HG02623 (cell line): ENCODE measurements around the gene PITPNC1.
A peak's percentile ranks its signal among the peaks of the same experiment; 100 is the strongest.
"Not testable (repeated sequence)": the region's sequence is repeated elsewhere in the genome, so short reads cannot be mapped to it uniquely, and the experiment has no call there.

Experiments
- ATAC-seq: cut with Tn5 transposase; IDR thresholded peaks from one replicate; pipeline ENCODE4 v1.9.1; 2021; ENCODE audit warnings: moderate library complexity; ENCODE audit not compliant: unreplicated experiment

PITPNC1 gene

GRCh38 chr17:67711916-67712315 lies 334.8 kb downstream of the PITPNC1 start:
- no peak for ATAC-seq

GRCh38 chr17:67712375-67712774 lies 335.3 kb downstream of the PITPNC1 start:
- ATAC-seq = no peak

DNA sequence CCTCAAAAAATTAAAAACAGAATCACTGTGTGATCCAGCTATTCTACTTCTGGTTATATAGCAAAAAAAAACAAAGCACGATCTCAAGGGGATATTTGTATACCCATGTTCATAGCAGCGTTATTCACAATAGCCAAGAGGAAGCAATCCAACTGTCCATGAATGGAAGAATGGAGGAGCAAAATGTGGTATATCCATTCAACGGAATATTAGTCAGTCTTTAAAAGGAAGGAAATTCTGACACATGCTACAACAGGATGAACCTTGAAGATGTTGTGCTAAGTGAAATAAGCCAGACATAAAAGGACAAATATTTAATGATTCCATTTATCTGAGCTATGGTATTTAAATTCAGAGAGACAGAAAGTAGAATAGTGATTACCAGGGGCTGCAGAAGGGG lies 336.1 kb downstream of the PITPNC1 start:
- ATAC-seq = no peak

- ATAC-seq = no peak
These were observed 339.3 kb downstream of the PITPNC1 start for GRCh38 chr17:67716405-67716798.

GRCh38 chr17:67717192-67717623 lies 340.1 kb downstream of the PITPNC1 start:
- no peak for ATAC-seq

DNA sequence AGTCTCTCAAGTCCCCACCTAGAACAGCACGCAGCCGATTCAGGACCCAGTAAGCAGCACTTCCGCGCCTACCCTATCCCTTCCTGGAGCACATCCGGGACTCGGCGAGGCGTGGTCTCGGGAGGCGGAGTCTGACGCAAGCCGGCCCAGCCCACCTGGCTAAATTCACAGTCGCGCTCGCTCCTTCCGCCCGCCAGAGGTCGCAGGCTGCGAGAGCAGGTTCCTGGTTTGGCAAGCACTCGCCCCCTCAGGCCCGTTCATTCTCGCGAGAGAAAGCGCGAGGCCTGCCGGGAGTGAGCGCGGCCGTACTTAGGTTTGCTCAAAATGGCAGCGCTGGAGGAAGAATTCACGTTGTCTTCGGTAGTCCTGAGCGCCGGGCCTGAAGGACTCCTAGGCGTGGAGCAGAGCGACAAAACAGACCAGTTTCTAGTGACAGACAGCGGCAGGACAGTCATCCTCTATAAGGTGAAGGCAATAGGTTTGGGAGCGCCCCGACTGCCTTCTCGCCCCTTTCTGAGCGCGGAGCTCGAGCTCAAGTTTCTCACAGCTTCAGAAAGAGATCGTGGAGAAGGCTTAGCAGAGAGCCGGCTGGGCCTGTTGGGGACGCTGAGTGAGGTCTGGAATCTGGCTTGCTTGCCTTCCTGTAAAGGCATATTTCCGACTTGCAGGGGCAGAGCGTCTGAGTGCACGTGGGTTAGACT lies 340.7 kb downstream of the PITPNC1 start, which contains the start of gene NOL11:
Gene NOL11, plus strand, starts transcription at position 313 of the 701 bp plus-strand sequence. Its CDS starts 12 bp downstream, at position 325.
- ATAC-seq = peak; percentile 91

- peak; percentile 6 for ATAC-seq
These were observed 341.4 kb downstream of the PITPNC1 start for GRCh38 chr17:67718325-67718941.

DNA sequence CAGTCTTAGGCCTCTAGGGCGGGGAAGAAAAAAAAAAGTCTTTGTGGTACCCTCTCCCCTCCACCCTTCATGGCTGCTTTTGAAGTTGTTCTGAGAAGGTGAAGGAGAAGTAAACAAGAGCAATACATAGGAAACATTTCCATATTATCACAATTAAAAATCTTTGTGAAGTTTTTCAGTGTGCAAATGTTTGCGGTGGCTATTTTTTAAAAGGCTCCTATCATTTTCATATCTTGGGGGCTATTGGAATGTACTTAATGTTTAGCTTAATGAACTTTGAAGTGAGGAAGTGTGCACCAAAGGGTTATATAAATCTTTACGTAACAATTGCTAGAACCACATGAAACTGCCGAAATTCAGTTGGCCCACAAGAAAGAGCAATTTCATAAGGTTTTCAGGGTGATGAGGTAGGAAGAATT lies 348.3 kb downstream of the PITPNC1 start:
- ATAC-seq = no peak

DNA sequence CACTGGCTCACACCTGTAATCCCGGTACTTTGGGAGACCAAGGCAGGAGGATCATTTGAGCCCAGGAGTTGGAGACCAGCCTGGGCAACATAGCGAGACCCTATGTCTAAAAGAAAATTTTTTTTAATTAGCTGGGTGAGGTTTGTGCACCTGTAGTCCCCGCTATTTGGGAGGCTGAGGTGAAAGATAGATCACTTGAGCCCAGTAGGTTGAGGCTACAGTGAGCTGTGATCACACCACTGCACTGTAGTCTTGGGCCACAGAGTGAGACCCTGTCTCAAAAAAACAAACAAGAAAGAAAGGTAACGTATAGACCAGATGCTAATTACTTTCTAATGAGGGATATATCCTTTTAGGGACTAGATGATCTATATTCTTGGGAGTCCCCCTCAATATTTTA lies 348.7 kb downstream of the PITPNC1 start:
- ATAC-seq = no peak

DNA sequence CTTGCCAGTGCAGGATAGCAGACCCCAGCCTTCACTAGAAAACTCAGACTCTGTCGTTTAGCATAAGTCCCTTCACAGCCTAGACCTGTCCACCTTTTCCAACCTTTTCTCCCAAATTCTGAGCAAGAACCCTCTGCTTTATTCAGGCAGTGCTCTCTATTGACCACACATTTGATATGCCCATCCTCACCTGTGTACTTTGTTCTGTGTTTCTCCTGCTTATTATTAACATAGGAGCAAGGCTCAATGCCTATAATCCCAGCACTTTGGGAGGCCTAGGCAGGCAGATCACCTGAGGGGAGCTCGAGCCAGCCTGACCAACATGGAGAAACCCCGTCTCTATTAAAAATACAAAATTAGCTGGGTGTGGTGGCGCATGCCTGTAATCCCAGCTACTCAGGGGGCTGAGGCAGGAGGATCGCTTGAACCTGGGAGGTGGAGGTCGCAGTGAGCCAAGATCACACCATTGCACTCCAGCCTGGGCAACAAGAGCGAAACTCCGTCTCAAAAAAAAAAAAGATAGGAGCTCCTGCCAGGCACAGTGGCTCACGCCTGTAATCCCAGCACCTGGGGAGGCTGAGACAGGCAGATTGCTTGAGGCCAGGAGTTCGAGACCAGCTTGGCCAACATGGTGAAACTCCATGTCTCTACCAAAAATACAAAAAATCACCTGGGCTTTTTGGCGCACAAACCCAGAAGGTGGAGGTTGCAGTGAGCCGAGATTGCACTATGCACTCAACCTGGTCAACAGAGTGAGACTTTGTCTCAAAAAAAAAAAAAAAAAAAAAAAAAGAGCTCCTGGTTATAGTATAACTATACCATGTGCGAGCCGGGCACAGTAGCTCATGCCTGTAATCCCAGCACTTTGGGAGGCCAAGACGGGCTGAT lies 350.3 kb downstream of the PITPNC1 start:
- not testable (repeated sequence) for ATAC-seq

- ATAC-seq = no peak
These were observed 352.8 kb downstream of the PITPNC1 start for GRCh38 chr17:67729903-67730302.

DNA sequence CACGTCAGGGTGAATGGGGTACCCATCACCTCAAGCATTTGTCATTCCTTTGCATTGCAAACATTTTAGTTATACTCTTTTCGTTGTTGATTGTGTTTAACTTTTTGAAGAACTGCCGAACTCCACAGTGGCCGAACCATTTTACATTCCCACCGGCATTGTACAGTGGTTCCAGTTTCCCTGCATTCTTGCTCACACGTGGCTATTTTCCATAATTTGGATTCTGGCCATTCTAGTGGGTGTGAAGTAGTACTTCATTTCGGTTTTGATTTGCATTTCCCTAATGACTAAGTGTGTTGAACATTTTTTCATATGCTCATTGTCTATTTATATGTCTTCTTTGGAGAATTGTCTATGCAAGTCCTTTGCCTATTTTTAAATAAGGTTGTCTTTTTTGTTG lies 353.6 kb downstream of the PITPNC1 start:
- ATAC-seq = no peak

DNA sequence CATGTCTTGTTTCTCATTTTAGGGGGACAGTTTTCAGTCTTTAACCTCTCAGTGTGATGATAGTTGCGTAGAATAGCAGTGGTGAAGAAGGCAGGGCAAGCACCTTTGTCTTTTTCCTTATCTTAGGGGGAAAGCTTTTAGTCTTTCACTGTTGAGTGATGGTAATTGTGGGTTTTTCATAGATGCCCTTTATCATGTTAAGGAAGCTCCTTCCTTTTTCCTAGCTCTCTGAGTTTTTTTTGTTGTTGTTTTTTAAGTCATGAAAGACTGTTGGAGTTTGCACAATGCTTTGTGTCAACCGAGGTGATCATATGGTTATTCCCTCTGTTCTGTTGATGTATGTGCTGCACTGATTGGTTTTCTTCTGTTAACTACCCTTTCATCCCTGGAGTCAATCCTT lies 356.4 kb downstream of the PITPNC1 start:
- ATAC-seq = no peak

DNA sequence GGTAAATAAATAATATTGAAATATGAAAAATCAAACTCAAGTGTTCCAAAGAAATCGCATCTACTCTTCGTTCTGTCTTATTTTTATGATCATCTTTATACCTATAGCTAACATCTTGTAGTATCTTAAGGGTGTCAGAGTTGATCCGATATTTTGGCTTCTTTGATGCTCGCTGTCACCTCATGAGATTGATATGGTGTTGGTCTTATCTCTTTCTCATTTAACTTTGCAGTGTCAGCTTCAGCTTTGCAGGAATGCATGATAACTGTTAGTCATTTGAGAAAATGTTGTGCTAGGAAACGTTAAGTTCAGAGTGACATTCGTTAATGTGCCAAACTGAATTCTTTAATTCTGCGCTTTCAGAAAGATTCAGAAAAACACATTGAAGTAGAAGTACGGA lies 360.1 kb downstream of the PITPNC1 start:
- ATAC-seq = no peak

GRCh38 chr17:67742025-67742424 lies 364.9 kb downstream of the PITPNC1 start:
- ATAC-seq = no peak
